Panc1 (cell line): ENCODE measurements around the gene BAZ2B. TPM values are rescaled to one million over a fixed set of nuclear protein-coding genes. Genes with fewer than 3 reads are reported as not detected.

Experiments used
- ATAC-seq: fragments of 200-7000 bp; cut with Tn5 transposase; 2 replicates; pipeline ENCODE4 v1.9.1; 2020; ENCODE audit warnings: mild to moderate bottlenecking, moderate library complexity
- BruUV-seq: library from RNA; stranded (reverse); fragments of 400-500 nt; replicated peaks from 2 replicates; lab custom pipeline; 2021; lab: Mats Ljungman, UMichigan
- CTCF ChIA-PET: fragments of 300-600 bp; sonication (Branson Sonifier 250); formaldehyde crosslinking; loops from one replicate; lab custom pipeline; 2022; ENCODE audit warnings: antibody characterized with exemption; lab: Charles Lee
- POLR2A ChIA-PET: fragments of 300-600 bp; sonication (Branson Sonifier 250); formaldehyde crosslinking; loops from one replicate; lab custom pipeline; 2022; ENCODE audit warnings: antibody characterized with exemption; lab: Charles Lee
- DNase-seq: peaks from one replicate; pipeline ENCODE4 v3.0.0-alpha.2; 2010; ENCODE audit warnings: low read depth, low spot score
- H3K27ac ChIP-seq: 2 replicates; pipeline ENCODE4 v1.5.1; 2011; ENCODE audit warnings: mild to moderate bottlenecking, low read length, inconsistent platforms
- H3K27me3 ChIP-seq: fragments of 200-500 bp; sonication (Bioruptor generic); 2 replicates; pipeline ENCODE4 v1.6.0; 2014; ENCODE audit warnings: low read length, inconsistent platforms; ENCODE audit not compliant: control insufficient read depth, insufficient read depth
- H3K36me3 ChIP-seq: fragments of 200-500 bp; sonication (Bioruptor generic); 2 replicates; pipeline ENCODE4 v1.5.1; 2014; ENCODE audit warnings: inconsistent platforms, mild to moderate bottlenecking, low read length, moderate library complexity; ENCODE audit not compliant: control insufficient read depth, insufficient read depth
- H3K4me1 ChIP-seq: 2 replicates; pipeline ENCODE4 v1.5.1; 2011; ENCODE audit warnings: inconsistent platforms, mild to moderate bottlenecking, low read length, moderate library complexity; ENCODE audit not compliant: control insufficient read depth, insufficient read depth
- H3K4me3 ChIP-seq, 2 experiments: 2 replicates each; pipeline ENCODE4 v1.5.1; 2011 to 2012; ENCODE audit warnings: low read depth in 2 of 2, low read length in 2 of 2, mild to moderate bottlenecking in 2 of 2, inconsistent platforms in 1 of 2, moderate library complexity in 1 of 2
- H3K9me3 ChIP-seq: fragments of 200-500 bp; sonication (Bioruptor generic); 2 replicates; pipeline ENCODE4 v1.5.1; 2014; ENCODE audit warnings: low read depth, mild to moderate bottlenecking, inconsistent platforms, low read length, moderate library complexity; ENCODE audit not compliant: control insufficient read depth, insufficient read depth
- CTCF ChIP-seq: fragments of 450-650 bp; IDR thresholded peaks from 2 replicates; pipeline ENCODE4 v1.5.1; 2017; ENCODE audit warnings: mild to moderate bottlenecking
- POLR2AphosphoS5 ChIP-seq: IDR thresholded peaks from 2 replicates; pipeline ENCODE4 v1.6.1; 2012; ENCODE audit warnings: mild to moderate bottlenecking, low read depth, low read length, moderate library complexity
- REST ChIP-seq, 2 experiments: IDR thresholded peaks; 2 replicates each; pipeline ENCODE4 v1.6.1; 2011 to 2012; ENCODE audit warnings: low read depth in 2 of 2, control low read depth in 1 of 2, low read length in 1 of 2, mild to moderate bottlenecking in 1 of 2, moderate library complexity in 1 of 2; ENCODE audit not compliant: insufficient read depth in 1 of 2
- SIN3A ChIP-seq: IDR thresholded peaks from 2 replicates; pipeline ENCODE4 v1.6.1; 2012; ENCODE audit warnings: low read depth, mild to moderate bottlenecking, low read length, moderate library complexity, borderline replicate concordance; ENCODE audit not compliant: insufficient read depth
- TCF7L2 ChIP-seq: IDR thresholded peaks from 2 replicates; pipeline ENCODE4 v1.6.1; 2011; ENCODE audit warnings: mild to moderate bottlenecking, low read depth, low read length, inconsistent platforms
- in situ Hi-C: cut with HindIII; loops from 2 replicates; pipeline ENCODE4 v1.10.0; 2016; ENCODE audit warnings: low sequenced_read_pairs, low pct_unique_long_range_greater_than_20kb
- intact Hi-C: fragments of 100-400 bp; cut with micrococcal nuclease; formaldehyde crosslinking; loops from one replicate; pipeline ENCODE4 v1.10.0; 2022; ENCODE audit not compliant: unreplicated experiment
- total RNA-seq: library from RNA; stranded (reverse); gene quantifications from one replicate; pipeline ENCODE4 v1.2.1, GENCODE V29; 2021; ENCODE audit not compliant: unreplicated experiment

BAZ2B gene
- total RNA-seq, 1 experiment from 2014 or later = 38.6 TPM

GRCh38 chr2:159432610-159433009, 183.7 kb downstream of the BAZ2B start:
- DNase-seq = no peak

GRCh38 chr2:159427048-159427447, 189.3 kb downstream of the BAZ2B start:
- in situ Hi-C loops (no loop called here), intact Hi-C loops (no loop called here)
- DNase-seq = no peak
- ChIA-PET CTCF (no interaction called here), POLR2A (no interaction called here)
- Histone ChIP-seq H3K4me3 (no peak overlapping the region), H3K36me3 (no peaks in the 10 kb centered on the region; the same call in 1 of the 2 replicates), H3K27me3 (no peaks in the 10 kb centered on the region), H3K4me1 (no peaks in the 10 kb centered on the region), H3K9me3 (no peaks in the 10 kb centered on the region), H3K27ac (no peak overlapping the region)
- no peak for ATAC-seq
- BruUV-seq = no TSS peak
- no peak for TF ChIP-seq CTCF
- no peak for TF ChIP-seq REST (IDR thresholded peaks at IDR 0.05; ENCODE audit: insufficient read depth in 1 of 2, low read depth in 2 of 2, low read length in 1 of 2)
- TF ChIP-seq TCF7L2 = no peak
- TF ChIP-seq SIN3A = no peak
- no peak for TF ChIP-seq POLR2AphosphoS5

More at GRCh38 chr2:159432610-159433009, 183.7 kb downstream of the BAZ2B start:
- ChIA-PET POLR2A (no interaction called here), CTCF (no interaction called here)
- Histone ChIP-seq H3K27me3 (no peaks in the 10 kb centered on the region), H3K9me3 (no peaks in the 10 kb centered on the region), H3K4me3 (no peak overlapping the region), H3K27ac (no peak overlapping the region), H3K4me1 (no peaks in the 10 kb centered on the region), H3K36me3 (peaks cover 4% of the 10 kb centered on the region)
- no peak for ATAC-seq
- TSS peak; percentile 31 for BruUV-seq
- no peak for TF ChIP-seq REST (IDR thresholded peaks at IDR 0.05; ENCODE audit: insufficient read depth in 1 of 2, low read depth in 2 of 2, low read length in 1 of 2)
- TF ChIP-seq CTCF = no peak
- TF ChIP-seq SIN3A = no peak
- no peak for TF ChIP-seq POLR2AphosphoS5
- TF ChIP-seq TCF7L2 = no peak
- in situ Hi-C loops = no loop called here
- intact Hi-C loops = no loop called here
